GM12874 (cell line): ENCODE results near the gene EXOC4.

ENCODE experiments used
- TF ChIP-seq, protein P1 (sequence below): IDR thresholded peaks from 2 replicates; pipeline ENCODE4 v1.5.1; 2011; ENCODE audit warnings: low read depth, mild to moderate bottlenecking, control low read depth, low read length, moderate library complexity; ENCODE audit not compliant: insufficient read depth

EXOC4 gene

DNA sequence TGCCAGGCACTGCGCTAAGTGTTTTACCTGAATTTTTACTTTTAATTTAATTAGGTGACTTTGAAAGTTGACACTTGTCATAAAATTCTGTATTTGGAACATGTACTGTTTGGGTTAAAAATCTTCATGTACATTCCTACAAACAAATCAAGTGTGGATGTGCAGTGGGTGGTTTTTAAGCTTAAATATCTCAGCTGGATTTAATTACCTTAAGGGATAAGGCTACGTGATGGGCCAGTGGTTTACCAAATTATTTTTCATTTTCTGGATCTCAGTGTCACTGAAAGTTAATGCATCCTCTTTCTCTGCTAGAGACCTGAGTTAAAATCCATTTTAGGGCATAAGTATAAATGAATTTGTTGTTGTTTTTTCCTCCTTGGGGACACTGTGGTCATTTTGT lies 51.1 kb downstream of the EXOC4 start:
- TF ChIP-seq, protein P1, sequence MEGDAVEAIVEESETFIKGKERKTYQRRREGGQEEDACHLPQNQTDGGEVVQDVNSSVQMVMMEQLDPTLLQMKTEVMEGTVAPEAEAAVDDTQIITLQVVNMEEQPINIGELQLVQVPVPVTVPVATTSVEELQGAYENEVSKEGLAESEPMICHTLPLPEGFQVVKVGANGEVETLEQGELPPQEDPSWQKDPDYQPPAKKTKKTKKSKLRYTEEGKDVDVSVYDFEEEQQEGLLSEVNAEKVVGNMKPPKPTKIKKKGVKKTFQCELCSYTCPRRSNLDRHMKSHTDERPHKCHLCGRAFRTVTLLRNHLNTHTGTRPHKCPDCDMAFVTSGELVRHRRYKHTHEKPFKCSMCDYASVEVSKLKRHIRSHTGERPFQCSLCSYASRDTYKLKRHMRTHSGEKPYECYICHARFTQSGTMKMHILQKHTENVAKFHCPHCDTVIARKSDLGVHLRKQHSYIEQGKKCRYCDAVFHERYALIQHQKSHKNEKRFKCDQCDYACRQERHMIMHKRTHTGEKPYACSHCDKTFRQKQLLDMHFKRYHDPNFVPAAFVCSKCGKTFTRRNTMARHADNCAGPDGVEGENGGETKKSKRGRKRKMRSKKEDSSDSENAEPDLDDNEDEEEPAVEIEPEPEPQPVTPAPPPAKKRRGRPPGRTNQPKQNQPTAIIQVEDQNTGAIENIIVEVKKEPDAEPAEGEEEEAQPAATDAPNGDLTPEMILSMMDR, result no peak

DNA sequence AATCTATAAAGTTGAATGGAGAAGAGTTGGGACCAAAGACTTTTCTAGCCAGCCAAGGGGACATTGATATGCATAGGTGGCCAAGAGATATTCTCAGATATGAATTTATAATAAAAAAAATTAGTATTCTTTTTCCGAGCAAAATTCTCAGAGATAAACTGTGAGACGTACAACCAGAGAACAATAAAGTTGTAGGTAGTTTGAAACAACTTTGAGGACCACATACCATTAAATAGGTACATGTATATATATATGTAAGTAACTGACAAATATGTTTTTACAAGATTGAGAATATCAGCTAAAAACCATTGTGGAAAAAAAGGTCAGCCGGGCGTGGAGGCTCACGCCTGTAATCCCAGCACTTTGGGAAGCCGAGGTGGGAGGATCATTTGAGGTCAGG lies 56.5 kb downstream of the EXOC4 start:
- TF ChIP-seq, protein P1, result no peak

DNA sequence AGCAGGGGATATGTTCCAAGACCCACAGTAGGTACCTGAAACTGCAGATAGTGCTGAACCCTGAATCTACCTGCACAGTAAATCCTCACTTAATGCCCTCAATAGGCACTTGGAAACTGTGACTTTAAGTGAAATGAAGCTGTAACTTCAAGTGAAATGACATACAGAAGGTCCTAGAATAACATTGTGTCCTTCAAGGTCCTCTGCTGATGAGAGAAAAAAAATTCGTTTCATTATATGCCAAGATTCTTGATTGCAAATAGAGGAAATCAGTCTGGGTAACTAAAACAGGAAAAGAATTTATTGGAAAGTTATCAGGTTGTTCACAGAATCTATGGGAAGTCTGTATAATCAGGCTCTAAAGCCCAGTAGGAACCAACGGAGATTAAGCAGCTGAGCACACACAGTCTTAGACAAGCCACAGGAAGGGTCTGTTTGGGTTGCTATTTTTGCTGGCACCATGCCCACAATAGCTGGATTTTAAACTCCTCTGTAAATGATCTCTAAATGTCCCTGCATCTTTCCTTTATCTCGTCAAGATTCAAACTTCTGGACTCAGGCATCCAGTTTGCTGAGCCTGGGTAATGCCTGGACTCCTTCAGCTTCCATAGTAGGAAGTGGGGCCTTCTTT lies 57.5 kb downstream of the EXOC4 start:
- TF ChIP-seq, protein P1, result no peak

DNA sequence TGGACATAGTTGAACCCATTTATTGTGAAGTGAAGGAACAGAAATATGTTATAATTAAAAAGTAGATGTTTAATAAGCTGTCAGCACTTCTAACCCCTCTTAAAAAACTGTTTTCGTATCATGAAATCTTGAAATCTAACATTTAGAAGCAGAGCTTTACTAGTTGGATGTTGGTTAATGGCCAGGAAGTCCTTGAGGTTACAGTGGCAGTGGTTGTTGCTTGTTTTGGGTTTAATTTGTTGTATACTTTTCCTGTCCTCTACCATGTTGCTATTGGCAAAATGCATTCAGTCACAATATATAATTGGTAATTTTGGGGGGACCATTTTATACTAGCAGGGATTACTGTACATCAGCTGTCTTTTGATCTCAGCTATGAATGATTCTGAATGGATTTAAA lies 60.7 kb downstream of the EXOC4 start:
- TF ChIP-seq, protein P1, result no peak

DNA sequence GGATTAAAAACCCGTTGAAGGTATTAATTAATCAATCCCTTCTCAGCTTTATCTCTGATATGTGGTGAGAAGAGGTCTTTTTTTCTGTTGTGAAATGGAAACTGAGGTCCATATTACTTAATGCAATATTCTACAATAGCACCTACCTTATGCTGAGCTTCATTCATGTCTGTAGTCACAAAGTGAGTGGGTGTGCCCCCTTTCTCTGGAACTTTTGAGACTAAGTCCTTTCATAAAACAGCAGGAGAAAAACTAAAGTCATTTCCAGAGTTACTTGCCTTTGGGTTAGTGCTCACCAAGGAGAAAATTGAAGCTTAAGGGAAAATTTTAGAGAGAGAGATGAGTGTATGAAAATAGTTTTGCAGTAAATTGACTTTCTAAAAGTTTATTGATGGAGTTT lies 61.2 kb downstream of the EXOC4 start:
- TF ChIP-seq, protein P1, result no peak

DNA sequence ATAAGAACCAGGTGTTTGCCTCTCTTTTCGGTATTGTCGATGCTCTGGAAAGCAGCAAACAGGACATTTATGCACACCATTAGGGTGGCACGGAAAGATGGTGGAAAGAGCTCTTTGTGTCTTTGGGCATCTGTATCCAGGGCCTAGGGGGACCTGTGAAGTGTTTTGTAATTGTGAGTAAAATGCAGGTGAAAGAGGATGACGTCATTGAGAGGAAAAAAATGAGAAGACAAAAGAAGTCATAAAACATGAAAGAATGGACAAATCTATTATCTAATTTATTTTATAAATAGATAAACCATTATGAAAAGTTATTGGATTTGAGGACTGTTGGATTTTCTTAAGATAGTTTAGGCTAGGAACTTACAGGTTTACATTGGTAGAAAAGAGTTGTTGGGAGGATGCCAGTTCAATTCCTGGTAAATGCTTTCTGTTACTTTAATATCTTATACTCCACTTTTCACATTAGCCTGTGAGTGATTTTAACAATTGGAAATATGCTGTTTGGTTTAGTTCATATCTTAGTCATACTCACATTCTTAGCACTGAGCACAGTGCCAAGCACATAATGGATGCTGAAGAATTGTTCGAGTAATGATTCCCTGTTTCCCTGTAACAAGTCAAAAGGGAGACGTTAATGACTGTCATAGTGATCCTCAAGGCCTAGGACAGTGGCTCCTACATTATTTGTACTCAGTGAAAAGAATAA lies 62.6 kb downstream of the EXOC4 start:
- TF ChIP-seq, protein P1, result no peak

DNA sequence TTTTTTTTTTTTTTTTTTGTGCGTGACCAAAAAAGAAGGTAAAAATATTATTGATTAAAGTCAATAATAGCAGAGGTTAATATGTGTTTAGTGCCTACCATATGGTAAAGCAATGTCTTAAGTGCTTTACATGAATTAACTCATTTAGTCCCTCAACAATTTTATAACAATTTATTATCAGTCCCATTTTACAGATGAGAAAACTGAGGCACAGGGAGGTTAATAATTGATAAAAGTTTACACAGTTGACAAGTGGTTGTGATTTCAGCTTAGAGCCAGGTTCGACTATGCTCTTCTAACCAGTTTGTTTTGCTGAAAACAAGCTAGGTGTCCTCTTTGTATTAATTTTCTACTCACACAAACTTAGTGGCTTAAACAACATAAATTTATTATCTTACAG lies 67.0 kb downstream of the EXOC4 start:
- TF ChIP-seq, protein P1, result no peak
